ENCODE results near the gene EML2. TPM values are rescaled to one million over a fixed set of nuclear protein-coding genes. Genes with fewer than 3 reads are reported as not detected.
A peak's percentile ranks its signal among the peaks of the same experiment; 100 is the strongest.

Gene EML2
- total and polyA plus RNA-seq, 2 of the 8 experiments (the other 6 are each of a cell fraction or from before 2014, with no cell fraction given) = 28.8 to 29.4 TPM

DNA sequence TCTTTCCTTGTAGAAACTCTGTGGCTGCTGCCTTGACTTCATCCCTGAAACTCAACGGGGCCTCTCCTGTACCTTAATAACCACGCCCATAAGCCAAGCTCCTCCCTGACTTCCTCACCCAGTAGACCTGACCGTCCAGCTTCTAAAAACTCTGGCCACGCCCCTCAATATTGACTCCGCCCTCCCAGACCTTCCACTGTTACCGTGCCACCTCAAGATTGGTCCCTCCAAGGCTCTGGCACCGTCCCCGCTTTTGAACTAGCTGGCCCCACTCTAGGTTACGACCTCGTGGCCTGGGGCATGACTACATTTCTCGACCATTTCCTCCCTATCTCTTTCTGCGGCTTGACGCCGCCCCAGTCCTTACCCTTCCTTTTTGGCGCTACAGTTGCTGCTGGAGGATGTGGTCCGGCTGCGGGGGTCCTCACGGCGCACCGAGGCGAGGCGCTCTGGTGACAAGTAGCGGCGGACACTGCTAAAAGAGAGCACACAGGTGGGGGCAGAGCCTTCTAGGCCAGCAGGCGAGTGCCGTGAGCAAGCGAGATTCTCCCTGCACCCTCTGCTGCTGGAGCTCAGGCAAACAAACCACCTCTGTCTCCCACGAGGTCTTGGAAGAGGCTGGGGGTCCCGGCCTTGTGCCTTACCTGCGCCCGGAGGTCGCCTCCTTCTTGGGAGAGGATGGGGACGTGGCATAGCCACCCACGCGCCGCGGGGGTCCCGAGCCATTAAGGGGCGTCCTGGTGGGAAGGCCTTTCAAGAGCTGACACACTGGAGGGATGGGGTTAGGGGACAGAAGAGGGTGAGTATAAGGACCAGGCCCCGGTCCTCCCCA is 2.3 kb upstream of the EML2 start (continued):
- TF ChIP-seq RNF2 (IDR thresholded peaks at IDR 0.05; ENCODE audit: borderline replicate concordance, low read depth, low read length, missing control alignments, poor library complexity, severe bottlenecking) (no peak), RBBP5 (IDR thresholded peaks at IDR 0.05; ENCODE audit: borderline replicate concordance, low read depth, low read length) (no peak), GTF2F1 (IDR thresholded peaks at IDR 0.05; ENCODE audit: borderline replicate concordance, low read depth, low read length) (no peak), SAP30 (IDR thresholded peaks at IDR 0.05; ENCODE audit: insufficient read depth, insufficient replicate concordance, low read length) (no peak), YY1 (IDR thresholded peaks at IDR 0.05; ENCODE audit: low read depth, low read length) (no peak), MAX (IDR thresholded peaks at IDR 0.05) (peak; percentile 79)

All from H1 (cell line).